NCI-H82 (cell line): ENCODE results near the gene SRSF7.
"Not testable (repeated sequence)": the region's sequence is repeated elsewhere in the genome, so short reads cannot be mapped to it uniquely, and the experiment has no call there.

Experiments
- DNase-seq: peaks from one replicate; lab custom pipeline; 2025; lab: John Stamatoyannopoulos, UW

The SRSF7 gene

GRCh38 chr2:38754049-38754448, 2.9 kb upstream of the SRSF7 start:
- DNase-seq, result peak; percentile 72

- peak; percentile 85 for DNase-seq
Measured at GRCh38 chr2:38751596-38752410, 642 bp upstream of the SRSF7 start.

- peak; percentile 53 for DNase-seq
Measured at GRCh38 chr2:38750011-38750890, 910 bp downstream of the SRSF7 start.

GRCh38 chr2:38748943-38749804, 2.0 kb downstream of the SRSF7 start:
- DNase-seq, result peak; percentile 37

- no peak for DNase-seq
Measured at GRCh38 chr2:38748391-38748790, 2.8 kb downstream of the SRSF7 start.

GRCh38 chr2:38747819-38748218, 3.3 kb downstream of the SRSF7 start:
- no peak for DNase-seq

GRCh38 chr2:38747007-38747424, 4.1 kb downstream of the SRSF7 start:
- no peak for DNase-seq

GRCh38 chr2:38745267-38745666, 5.9 kb downstream of the SRSF7 start:
- DNase-seq, result no peak

GRCh38 chr2:38744399-38744780, 6.8 kb downstream of the SRSF7 start:
- no peak for DNase-seq

GRCh38 chr2:38743672-38744398, 7.3 kb downstream of the SRSF7 start:
- DNase-seq, result no peak

- peak; percentile 38 for DNase-seq
Measured at GRCh38 chr2:38742797-38743559, 8.2 kb downstream of the SRSF7 start.

GRCh38 chr2:38740851-38741731, 10.1 kb downstream of the SRSF7 start:
- peak; percentile 59 for DNase-seq

- no peak for DNase-seq
Measured at GRCh38 chr2:38739524-38739923, 11.6 kb downstream of the SRSF7 start.

- DNase-seq, result no peak
Measured at GRCh38 chr2:38737925-38738324, 13.2 kb downstream of the SRSF7 start.

GRCh38 chr2:38737000-38737698, 14.0 kb downstream of the SRSF7 start:
- DNase-seq, result not testable (repeated sequence)

GRCh38 chr2:38735999-38736320, 15.2 kb downstream of the SRSF7 start:
- DNase-seq, result no peak

- DNase-seq, result no peak
Measured at GRCh38 chr2:38734299-38735058, 16.7 kb downstream of the SRSF7 start.

GRCh38 chr2:38733300-38733971, 17.7 kb downstream of the SRSF7 start:
- no peak for DNase-seq
